ENCODE results near the gene KCNK7.

Gene KCNK7

DNA sequence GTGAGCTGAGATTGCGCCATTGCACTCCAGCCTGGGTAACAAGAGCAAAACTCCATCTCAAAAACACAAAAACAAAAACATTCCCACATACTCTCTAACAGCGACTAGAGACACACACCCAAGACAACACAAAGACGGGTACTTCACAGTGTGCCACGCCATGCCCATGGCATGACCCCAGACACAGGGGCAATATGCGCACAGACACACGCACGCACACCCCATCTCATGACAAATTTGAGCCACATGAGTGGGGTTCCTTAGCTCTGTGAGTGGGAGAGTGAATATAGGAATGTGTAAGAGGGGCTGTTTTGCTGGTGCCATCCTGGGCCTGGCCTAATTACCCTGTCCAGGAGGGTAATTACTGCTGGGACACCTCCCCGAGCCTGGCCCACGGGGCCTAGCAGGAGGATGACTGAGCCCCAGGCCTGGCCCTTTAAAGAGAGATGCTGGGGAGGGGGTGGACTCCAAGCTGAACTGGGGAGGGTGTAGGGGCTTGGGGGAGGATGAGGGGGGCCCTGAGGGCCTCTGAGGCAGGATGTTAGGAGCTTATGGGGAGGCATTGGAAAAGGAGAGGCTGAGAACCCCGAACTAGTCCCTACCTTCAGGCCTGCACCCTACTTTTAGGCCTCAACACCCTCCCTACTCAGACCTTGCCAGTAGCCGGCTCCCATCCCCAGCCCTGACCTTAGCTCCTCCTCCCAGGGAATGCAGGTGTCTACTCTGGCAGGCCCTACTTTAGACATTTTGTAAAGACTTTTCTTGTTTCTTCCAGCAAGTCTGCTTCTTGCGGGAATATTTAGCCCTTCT lies 38.9 kb downstream of the KCNK7 start:
- DNase-seq (ENCODE audit: low spot score): no peak

DNA sequence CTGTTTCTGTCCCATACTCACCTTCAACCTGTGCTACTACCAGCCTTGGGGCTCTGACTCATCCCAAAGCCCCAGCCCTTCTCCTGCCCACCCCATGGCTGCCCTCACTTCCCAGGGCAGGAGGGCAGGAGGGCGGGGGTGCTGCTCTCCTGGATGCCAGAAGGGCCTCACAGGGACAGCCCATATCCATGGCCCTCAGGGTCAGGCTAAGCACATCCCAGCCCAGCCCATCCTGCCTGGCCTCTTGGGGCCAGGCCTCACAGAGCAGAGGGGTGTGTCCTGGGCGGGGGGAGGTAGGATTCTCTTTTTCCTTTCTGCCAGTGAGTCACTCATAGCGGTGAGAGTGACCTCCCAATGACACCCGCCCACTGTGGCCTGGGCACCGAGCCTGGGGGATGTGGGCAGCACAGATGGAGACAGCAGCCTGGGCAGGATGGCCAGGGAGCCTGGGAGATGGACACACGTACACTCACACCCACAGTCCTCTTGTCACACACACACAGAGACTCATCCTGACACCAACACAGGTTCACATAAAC lies 39.8 kb downstream of the KCNK7 start:
- DNase-seq (ENCODE audit: low spot score): no peak

DNA sequence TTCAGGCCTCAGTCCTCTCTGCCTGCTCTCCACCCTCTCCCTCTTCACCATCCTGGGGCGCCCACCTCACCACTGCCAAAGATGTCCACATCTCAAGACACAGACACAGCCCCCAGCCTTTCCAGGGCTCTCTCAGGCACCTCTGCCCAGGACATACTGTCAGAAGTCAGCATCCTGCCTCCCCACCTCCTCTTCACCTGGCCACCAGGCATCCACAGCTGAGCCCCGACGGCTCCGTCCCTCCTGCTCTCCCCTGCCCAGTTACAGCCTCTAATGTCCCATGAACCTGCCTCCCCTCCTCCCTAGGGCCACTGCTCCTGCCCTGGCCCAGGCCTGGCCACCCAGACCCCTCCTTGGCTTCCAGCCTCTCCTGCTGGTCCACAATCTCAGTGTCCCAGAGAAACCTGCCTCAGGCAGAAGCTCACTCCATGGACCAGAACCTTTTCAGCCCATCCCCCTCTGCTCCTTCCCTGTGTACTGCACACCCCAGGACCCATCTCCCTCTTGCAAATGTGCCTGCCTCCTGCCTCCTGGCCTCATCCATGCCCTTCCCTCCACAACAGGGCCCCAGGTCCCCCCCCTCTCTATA lies 40.7 kb downstream of the KCNK7 start:
- DNase-seq (ENCODE audit: low spot score): no peak

DNA sequence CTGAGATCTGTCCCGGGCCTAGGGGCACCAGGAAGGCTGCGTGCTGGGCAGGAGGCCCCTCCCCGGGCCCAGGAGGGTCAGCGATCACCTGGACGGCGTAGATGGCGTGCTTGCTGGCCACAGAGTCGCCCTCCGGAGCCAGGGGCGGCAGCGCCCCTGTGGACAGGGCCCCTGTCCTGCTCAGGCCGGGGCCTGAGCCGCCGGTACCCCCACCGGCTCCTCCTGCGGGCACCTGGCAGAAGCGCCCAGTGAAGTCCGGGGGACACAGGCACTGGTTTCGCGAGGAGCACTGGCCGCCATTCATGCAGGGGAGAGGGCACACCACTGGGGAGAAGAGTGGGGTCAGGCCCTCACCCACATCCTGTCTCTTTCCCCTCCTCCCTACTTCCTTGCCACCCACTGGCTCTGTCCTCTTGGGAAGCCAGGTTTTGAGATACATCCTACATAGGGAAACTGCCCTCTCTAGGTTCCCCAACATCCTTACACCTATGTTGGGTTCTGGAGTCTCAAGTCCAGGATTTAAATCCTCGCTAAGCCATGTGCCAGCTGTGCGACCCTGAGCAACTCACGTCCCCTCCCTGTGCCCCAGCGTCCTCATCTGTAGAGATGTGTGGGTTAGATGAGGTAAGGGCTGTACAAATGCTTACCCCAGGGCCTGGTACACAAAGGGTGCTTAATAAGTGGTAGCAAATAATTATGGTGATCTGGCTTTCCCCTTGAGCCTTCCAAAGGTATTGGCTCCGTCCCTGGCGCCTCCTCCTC lies 41.4 kb downstream of the KCNK7 start:
- no peak for DNase-seq (ENCODE audit: low spot score)

DNA sequence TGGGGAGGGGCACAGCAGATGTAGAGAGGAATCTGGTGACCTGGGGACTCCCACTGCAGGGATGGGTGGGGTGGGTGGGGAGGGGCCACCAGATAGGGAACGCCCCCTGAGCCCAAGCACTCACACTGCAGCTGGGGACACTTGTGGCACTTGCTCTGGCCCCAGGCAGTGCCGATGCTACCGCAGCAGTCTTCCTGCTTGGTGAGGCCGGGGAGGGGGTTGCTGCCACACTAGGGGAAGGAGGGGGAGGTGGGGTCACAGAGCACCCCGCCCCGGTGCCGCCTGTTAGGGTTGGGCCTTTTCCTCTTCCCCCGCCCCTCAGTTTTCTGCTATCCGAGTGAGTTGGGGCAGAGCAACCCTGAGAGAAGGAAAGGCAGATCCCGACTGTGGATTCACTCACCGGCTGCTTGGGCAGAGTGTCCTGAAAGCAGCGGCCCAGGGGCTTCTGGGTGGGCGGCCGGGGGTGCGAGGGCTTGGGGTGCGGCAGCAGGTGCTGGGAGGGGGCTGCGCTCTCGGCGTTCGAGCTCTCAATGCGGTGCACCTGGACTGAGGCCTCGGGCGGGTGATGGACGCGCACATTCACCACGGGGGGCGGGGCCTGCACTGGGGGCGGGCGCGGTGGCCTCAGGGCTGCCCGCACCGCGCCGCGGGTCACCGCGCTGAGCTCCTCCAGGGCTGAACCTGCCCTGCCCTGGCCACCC lies 42.1 kb downstream of the KCNK7 start:
- DNase-seq (ENCODE audit: low spot score): peak; percentile 63

DNA sequence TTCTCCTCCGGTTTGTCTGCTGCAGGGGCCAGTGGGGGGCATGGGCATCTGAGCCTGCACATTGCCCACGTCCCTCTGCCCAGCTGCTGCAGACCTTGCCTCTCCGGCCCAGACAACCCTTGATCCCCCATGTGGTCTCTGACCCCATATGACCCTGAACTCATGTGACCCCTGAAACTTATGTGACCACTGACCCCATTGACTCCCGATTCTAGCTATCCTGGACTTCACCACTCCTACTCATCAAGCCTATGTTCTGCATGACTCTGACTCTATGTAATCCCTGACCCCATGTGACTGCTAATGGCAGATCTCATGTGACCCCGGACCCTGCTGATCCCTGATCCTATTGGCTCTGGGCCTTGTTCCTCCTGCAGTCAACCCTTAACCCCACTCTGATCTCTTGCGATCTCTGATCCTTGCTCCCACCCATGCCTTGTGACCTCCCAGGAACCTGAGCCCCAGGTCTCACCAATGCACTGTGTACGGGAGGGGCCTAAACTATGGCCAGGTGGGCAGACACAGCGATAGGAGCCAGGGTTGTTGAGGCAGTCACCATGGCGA lies 43.1 kb downstream of the KCNK7 start:
- no peak for DNase-seq (ENCODE audit: low spot score)

DNA sequence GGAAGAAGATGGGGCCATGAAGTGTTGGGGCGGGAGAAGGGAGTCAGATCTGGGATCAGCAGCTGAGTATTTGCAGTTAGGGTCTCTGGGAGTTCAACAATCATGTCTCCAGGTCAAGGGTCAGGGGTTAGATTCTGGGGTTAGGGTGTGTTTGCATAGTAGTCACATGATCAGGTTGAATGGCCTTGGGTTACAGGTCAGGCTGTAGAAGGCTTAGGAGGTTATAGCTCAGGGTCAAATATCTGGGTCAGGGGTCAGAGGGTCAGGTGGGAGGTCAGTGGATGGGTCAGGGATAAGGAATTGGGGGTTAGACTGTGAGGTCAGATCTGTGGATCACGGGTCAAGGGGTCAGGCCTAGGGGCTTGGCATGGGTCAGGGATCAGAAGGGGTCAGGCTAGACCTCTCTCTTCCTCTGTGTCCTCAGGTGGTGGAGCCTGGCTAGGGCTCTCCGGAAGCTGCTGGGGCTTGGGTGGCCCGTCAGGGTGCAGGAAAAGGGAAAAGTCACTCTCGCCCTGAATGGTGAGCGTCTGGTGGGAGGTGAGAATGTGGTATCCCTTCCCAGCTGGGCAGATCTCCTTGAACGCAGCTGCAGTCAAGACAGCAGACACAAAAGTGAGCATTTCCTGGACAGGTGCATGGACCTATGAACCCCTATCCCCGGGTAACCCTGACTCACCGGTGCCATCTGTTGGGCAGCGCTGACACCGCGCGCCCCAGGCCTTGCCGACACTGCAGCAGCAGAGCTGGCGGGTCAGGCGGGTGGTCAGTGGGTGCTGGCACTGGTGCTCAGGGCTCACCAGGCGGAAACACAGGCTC lies 43.8 kb downstream of the KCNK7 start:
- DNase-seq (ENCODE audit: low spot score): peak; percentile 73

DNA sequence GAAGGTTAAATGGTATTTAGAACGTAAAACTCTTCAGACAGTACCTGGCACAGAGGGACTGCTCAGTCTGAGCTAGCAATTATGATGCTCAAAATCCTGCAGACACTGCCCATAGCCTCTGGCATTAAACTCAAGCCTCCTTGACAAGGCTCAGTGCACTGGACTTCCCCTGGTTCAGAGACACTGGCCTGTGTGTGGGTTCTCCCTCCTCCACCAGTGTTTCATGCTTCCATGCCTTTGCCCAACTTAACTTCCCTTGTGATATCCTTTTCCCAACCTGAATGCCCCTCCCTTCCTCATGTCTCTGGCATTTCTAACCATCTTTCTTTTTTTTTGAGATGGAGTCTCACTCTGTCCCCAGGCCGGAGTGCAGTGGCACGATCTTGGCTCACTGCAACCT lies 46.5 kb downstream of the KCNK7 start:
- no peak for DNase-seq (ENCODE audit: low spot score)

DNA sequence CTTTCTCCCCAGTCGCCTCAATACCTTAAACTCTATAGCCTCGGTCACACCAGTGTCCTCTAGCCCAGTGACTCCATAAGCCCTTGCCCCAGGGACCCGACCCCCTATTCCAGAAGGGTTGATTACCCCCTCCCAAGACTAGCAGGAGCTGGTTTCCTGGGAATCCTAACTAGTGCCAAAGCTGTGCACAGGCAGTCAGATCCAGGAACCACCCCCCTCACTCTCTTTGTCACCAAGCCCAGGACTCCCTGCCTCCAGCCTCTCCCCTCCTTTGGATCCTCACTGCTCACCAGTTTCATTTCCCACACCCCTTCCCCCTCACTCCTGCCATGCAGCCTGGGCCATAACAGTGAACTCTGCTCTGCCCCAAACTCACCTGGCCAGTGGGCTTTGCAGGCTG lies 47.2 kb downstream of the KCNK7 start:
- no peak for DNase-seq (ENCODE audit: low spot score)

DNA sequence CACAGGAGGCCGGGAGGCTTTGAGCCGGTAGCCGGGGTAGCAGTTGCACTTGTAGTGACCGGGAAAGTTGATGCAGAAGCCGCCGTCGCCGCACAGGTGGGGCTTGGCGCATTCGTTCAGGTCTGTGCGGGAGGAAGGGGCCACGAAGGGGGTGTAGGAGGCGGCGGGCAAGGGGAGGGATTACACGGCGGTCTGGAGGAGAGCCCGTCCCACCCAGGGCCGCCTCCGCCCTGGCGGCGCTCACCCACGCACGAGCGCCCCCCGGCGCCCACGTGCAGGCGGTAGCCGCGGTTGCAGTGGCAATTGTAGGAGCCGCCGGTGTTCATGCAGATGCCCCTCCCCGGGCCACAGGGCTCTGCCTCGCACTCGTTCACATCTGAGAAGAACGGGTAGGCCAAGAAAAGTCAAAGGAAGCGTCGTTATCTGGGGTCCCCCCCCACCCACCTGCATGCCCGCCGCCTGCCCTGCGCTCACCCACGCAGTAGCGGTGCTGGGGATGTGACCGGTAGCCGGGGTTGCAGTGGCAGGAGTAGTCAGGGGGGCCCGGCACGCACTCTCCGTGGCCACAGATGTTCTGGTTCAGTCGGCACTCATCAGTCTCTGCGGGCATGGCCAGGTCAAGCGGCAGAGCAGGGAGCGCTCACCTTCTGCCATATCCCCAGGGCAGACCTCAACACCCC lies 48.0 kb downstream of the KCNK7 start:
- no peak for DNase-seq (ENCODE audit: low spot score)

DNA sequence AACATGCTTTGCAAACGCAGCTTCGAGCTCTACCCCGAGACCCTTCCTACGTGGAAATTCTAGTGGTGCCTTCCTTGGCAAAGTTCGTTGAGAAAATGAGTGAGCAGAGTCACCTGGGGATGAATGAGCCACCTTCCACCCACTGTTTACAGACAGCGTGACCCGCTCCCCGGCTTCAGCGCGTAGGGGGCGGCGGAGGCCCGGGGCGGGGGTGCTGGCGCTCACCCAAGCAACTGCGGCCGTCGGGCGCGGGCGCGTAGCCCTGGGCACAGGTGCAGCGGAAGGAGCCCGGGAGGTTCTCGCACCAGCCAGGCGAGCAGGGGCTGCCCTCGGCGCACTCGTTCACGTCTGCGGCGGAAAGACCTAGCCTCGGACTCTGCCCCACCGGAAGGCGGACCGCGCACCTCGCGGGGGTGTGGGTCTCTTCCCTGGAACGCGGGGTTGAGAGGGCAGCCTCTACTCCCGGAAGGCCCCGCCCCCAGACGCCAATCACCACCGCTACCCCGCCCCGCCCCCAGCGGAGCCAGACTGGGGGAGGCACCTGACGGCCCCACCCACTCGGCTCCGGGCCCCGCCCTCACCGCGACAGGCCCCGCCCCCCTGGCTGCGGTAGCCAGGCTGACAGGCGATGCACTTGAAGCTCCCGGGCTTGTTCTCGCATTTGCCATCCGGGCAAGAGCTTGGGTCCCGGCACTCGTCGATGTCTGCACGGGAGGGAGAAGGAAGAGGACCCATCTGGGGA lies 49.2 kb downstream of the KCNK7 start:
- peak; percentile 95 for DNase-seq (ENCODE audit: low spot score)

DNA sequence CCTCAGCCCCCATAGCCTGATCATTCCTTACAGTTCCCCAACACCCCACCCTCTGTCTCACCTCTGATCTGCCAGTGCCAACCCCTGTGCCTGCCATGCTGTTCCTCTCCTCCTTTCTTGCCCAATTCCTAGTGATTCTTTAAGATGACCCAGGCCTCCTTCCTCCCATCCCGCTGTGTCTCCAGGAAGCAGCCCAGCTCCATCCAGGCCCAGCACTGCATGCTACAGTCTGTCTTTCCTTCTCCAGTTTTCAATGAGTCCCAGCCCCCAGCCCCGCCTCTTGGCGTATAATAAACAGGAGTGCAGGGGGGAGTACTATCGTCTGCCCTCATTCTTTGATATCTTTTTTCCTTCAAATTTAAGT lies 49.8 kb downstream of the KCNK7 start:
- DNase-seq (ENCODE audit: low spot score): no peak
